Measurements from ENCODE around the gene PRDX3.
A peak's percentile ranks its signal among the peaks of the same experiment; 100 is the strongest.

PRDX3 gene

GRCh38 chr10:119132521-119133345, 45.9 kb downstream of the PRDX3 start:
- peaks cover 43% of the 10 kb centered on the region for H3K4me1 Mint-ChIP-seq
- ATAC-seq = no peak

DNA sequence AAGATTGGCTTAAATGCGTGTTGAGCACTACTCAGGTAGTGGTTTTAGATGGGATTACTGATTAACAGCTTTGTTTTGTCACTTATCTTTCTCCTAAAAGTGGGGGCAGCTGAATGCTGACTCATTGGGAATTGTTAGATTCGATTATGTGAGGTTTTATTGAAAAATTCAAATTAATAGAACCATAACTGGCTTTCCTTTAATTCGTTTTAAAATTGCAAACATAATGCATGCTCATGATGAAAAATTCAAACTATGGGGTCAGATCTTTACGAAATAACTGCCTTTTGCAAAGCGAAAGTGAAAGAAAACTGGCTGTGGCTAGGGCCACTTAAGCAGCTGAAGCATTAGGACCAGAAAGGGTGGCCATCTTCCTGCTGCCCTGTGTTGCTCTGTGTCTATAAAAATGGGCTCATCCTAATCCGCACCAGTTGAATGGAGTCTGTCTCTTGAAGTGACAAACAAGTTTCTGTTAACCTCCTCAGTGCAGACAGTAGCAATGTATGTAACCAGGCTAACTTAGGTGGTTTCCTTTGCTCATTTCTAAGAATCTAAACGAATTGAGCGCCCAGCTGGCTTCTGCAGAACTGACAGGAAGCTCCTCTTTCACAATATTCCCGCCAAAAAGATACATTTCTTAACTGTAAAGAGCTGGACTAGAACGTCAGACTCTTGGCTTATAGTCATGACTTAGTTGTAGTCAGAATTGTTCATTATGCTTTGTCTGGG, 46.9 kb downstream of the PRDX3 start:
- peak; percentile 89 for ATAC-seq
- Mint-ChIP-seq H3K4me3 (peak overlapping the region; percentile 79 to 87), H3K4me1 (peaks cover 43% of the 10 kb centered on the region), H3K27ac (peak overlapping the region; percentile 98), H3K27me3 (no peaks in the 10 kb centered on the region), H3K9me3 (no peaks in the 10 kb centered on the region)
- peak; percentile 40 to 69 for DNase-seq

More at GRCh38 chr10:119132521-119133345, 45.9 kb downstream of the PRDX3 start:
- peak overlapping the region; percentile 79 to 87 for H3K4me3 Mint-ChIP-seq
- H3K9me3 Mint-ChIP-seq = no peaks in the 10 kb centered on the region
- DNase-seq = no peak
- H3K27me3 Mint-ChIP-seq = no peaks in the 10 kb centered on the region
- peak overlapping the region; percentile 98 for H3K27ac Mint-ChIP-seq

DNA sequence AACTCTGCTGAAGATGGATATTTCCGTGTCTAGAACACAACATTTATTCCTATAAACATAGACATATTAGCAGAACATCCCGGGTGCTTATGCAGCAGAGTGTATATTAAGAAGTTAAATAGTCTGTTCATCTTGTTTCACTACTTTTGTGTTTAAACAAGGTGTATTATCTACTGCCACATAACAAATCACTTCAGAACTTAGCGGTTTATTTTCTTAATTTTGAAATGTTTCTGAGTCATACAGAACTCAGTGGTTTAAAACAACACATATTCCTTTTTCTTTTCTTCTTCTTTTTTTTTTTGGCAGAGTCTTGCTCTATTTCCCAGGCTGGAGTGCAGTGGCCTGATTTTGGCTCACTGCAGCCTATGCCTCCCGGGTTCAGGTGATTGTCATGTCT, 48.9 kb downstream of the PRDX3 start:
- Mint-ChIP-seq H3K27ac (peak overlapping the region in 1 of 2 donors; percentile 92), H3K27me3 (no peaks in the 10 kb centered on the region), H3K4me3 (no peak overlapping the region), H3K9me3 (no peaks in the 10 kb centered on the region), H3K4me1 (peaks cover 43% of the 10 kb centered on the region)
- no peak for DNase-seq
- no peak for ATAC-seq

GRCh38 chr10:119125942-119126341, 52.7 kb downstream of the PRDX3 start:
- Mint-ChIP-seq H3K27ac (no peak overlapping the region), H3K9me3 (no peaks in the 10 kb centered on the region), H3K4me3 (no peak overlapping the region), H3K27me3 (no peaks in the 10 kb centered on the region), H3K4me1 (peaks cover 11% of the 10 kb centered on the region)
- DNase-seq (no peak), ATAC-seq (no peak)

GRCh38 chr10:119120875-119121274, 57.7 kb downstream of the PRDX3 start:
- H3K4me1 Mint-ChIP-seq = no peaks in the 10 kb centered on the region
- ATAC-seq = no peak
- H3K27ac Mint-ChIP-seq = no peak overlapping the region
- H3K4me3 Mint-ChIP-seq = no peak overlapping the region
- H3K27me3 Mint-ChIP-seq = no peaks in the 10 kb centered on the region
- no peaks in the 10 kb centered on the region for H3K9me3 Mint-ChIP-seq
- no peak for DNase-seq

DNA sequence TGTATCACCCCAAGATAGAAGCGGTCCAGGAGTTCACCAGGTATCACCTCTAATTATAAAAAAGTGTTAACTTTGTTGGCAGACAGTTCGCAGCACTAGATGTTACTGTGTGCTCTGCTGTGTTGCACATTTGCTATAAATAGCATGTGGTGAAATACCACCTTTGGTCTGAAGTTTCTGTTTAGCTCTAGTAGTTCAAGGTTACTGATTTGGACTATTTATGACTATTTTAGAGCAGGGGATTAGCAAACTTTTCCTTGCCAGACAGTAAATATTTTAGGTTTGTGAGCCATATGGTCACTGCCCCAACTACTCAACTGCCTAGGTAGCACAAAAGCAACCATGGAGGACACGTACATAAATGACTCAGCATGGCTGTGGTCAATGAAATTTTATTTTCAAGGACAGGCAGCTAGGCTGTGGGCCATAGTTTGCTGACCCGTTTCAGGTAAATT, 58.2 kb downstream of the PRDX3 start:
- Mint-ChIP-seq H3K4me3 (no peak overlapping the region), H3K27ac (no peak overlapping the region), H3K4me1 (no peaks in the 10 kb centered on the region), H3K27me3 (no peaks in the 10 kb centered on the region), H3K9me3 (no peaks in the 10 kb centered on the region)
- ATAC-seq (peak; percentile 69), DNase-seq (no peak)

DNA sequence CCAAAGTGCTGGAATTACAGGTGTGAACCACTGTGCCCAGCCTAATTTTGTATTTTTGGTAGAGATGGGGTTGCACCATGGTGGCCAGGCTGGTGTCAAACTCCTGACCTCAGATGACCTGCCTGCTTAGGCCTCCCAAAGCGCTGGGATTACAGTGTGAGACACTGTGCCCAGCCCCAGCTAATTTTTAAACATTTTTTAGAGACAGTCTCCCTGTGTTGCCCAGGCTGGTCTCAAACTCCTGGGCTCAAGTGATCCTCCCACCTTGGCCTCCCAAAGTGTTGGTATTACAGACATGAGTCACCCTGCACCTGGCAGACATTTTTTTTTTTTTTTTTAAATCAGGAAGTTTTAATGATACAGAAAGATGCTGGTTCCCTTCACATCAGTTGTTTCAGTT, 59.2 kb downstream of the PRDX3 start:
- H3K9me3 Mint-ChIP-seq = no peaks in the 10 kb centered on the region
- no peak overlapping the region for H3K27ac Mint-ChIP-seq
- H3K4me1 Mint-ChIP-seq = peaks cover 7% of the 10 kb centered on the region

GRCh38 chr10:119118231-119118630, 60.4 kb downstream of the PRDX3 start:
- Mint-ChIP-seq H3K9me3 (no peaks in the 10 kb centered on the region), H3K4me3 (no peak overlapping the region), H3K27ac (no peak overlapping the region), H3K27me3 (no peaks in the 10 kb centered on the region), H3K4me1 (peaks cover 16% of the 10 kb centered on the region)
- ATAC-seq (no peak), DNase-seq (no peak)

More for the DNA sequence above, 59.2 kb downstream of the PRDX3 start:
- DNase-seq = no peak
- ATAC-seq = no peak
- Mint-ChIP-seq H3K27me3 (no peaks in the 10 kb centered on the region), H3K4me3 (no peak overlapping the region)
